Gastroesophageal sphincter (tissue), 3 donors: ENCODE measurements around the gene SMIM45.

Source experiments
- EP300 ChIP-seq: sonication (generic); formaldehyde crosslinking; IDR thresholded peaks from one replicate; pipeline ENCODE4 v1.6.1; 2017; ENCODE audit warnings: antibody characterized with exemption, mild to moderate bottlenecking
- POLR2AphosphoS5 ChIP-seq: sonication (generic); formaldehyde crosslinking; IDR thresholded peaks from one replicate; pipeline ENCODE4 v1.6.1; 2017; ENCODE audit warnings: antibody characterized with exemption
- TF ChIP-seq, protein P1 (sequence below), 4 experiments: fragments of 200-600 bp in 2 of 4; fragments of 450-650 bp in 2 of 4; sonication (generic) in 1 of 4; IDR thresholded peaks; one replicate each; pipeline ENCODE4 v1.5.1; 2017 to 2019; ENCODE audit warnings: antibody characterized with exemption in 4 of 4, mild to moderate bottlenecking in 2 of 4, moderate library complexity in 2 of 4

DNA sequence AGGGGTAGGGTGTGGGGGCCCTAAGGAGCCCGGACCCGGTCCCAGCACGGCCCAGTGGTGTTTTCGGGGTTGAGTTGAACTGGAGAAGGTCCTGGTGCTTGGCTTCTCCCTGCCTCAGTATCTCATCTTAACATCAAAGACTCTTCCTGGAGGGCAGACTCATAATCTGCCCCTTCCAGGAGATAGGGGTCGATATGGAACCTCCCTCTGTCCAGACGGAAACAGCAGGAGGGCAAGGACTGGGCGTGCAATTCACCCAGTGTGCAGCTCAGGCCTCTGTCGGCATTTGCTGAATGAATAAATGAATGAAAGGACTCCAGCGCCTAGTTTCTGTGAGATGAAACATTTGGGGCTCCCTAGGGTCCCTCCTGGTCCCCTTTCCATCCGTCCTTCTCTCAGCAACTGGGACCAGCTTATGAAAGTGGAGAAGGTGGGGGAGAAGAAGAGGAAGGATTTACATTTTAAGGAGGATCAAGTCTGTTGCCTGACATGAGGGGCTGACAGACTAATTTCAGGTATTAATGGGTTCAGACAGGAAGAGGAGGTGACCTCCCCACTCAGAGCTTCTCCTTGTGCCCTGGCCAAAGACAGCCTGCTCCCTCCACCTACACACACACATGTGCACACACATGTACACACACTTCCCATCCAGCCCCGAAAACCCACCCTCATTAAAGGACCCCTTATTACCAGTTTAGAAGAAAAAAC, 36.0 kb upstream of the SMIM45 start:
- TF ChIP-seq, protein P1, sequence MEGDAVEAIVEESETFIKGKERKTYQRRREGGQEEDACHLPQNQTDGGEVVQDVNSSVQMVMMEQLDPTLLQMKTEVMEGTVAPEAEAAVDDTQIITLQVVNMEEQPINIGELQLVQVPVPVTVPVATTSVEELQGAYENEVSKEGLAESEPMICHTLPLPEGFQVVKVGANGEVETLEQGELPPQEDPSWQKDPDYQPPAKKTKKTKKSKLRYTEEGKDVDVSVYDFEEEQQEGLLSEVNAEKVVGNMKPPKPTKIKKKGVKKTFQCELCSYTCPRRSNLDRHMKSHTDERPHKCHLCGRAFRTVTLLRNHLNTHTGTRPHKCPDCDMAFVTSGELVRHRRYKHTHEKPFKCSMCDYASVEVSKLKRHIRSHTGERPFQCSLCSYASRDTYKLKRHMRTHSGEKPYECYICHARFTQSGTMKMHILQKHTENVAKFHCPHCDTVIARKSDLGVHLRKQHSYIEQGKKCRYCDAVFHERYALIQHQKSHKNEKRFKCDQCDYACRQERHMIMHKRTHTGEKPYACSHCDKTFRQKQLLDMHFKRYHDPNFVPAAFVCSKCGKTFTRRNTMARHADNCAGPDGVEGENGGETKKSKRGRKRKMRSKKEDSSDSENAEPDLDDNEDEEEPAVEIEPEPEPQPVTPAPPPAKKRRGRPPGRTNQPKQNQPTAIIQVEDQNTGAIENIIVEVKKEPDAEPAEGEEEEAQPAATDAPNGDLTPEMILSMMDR (IDR thresholded peaks at IDR 0.05) = no peak
- TF ChIP-seq EP300 (no peak), POLR2AphosphoS5 (no peak)
